Stimulated activated effector memory CD8-positive, alpha-beta T cell treated with anti-CD3 and anti-CD28 coated beads, Interleukin-12 subunit alpha, Interleukin-12 subunit beta, amount 100 ng/mL, for 72 hours (primary cell): ENCODE measurements around the gene PDAP1.
A peak's percentile ranks its signal among the peaks of the same experiment; 100 is the strongest.
"Not testable (repeated sequence)": the region's sequence is repeated elsewhere in the genome, so short reads cannot be mapped to it uniquely, and the experiment has no call there.

Experiments
- ATAC-seq: fragments of 150-1000 bp; cut with Tn5 transposase; 2 replicates; pipeline ENCODE4 v1.10.0; 2021
- DNase-seq, 2 donors: peaks; one replicate each; pipeline ENCODE4 v3.0.0; 2021 to 2022; ENCODE audit warnings: low spot score in 2 of 2
- H3K27ac Mint-ChIP-seq: one replicate; pipeline ENCODE4 v1.8.0; 2022; ENCODE audit warnings: mild to moderate bottlenecking, mixed read lengths
- H3K36me3 Mint-ChIP-seq: one replicate; pipeline ENCODE4 v1.8.0; 2022; ENCODE audit warnings: mild to moderate bottlenecking, mixed read lengths
- H3K4me1 Mint-ChIP-seq: one replicate; pipeline ENCODE4 v1.8.0; 2022; ENCODE audit warnings: mixed read lengths
- H3K4me3 Mint-ChIP-seq: one replicate; pipeline ENCODE4 v1.8.0; 2022; ENCODE audit warnings: mild to moderate bottlenecking, mixed read lengths
- H3K9me3 Mint-ChIP-seq: one replicate; pipeline ENCODE4 v1.8.0; 2022; ENCODE audit warnings: mixed read lengths

The PDAP1 gene

GRCh38 chr7:99380032-99380822 lies 28.2 kb downstream of the PDAP1 start:
- peaks cover 100% of the 10 kb centered on the region for H3K36me3 Mint-ChIP-seq
- DNase-seq: peak in 1 of 2 donors; percentile 79
- peaks cover 65% of the 10 kb centered on the region for H3K4me1 Mint-ChIP-seq
- H3K27ac Mint-ChIP-seq: peak overlapping the region; percentile 93
- H3K4me3 Mint-ChIP-seq: peak overlapping the region; percentile 80
- peak; percentile 47 for ATAC-seq
- H3K9me3 Mint-ChIP-seq: no peaks in the 10 kb centered on the region

GRCh38 chr7:99379693-99380031 lies 28.7 kb downstream of the PDAP1 start:
- peak overlapping the region; percentile 80 for H3K4me3 Mint-ChIP-seq
- peak overlapping the region; percentile 93 for H3K27ac Mint-ChIP-seq
- not testable (repeated sequence) for H3K9me3 Mint-ChIP-seq, ATAC-seq, DNase-seq
- peaks cover 95% of the 10 kb centered on the region for H3K36me3 Mint-ChIP-seq
- peaks cover 64% of the 10 kb centered on the region for H3K4me1 Mint-ChIP-seq

- Mint-ChIP-seq H3K9me3 (no peaks in the 10 kb centered on the region), H3K27ac (peak overlapping the region; percentile 93), H3K36me3 (peaks cover 89% of the 10 kb centered on the region), H3K4me1 (peaks cover 59% of the 10 kb centered on the region), H3K4me3 (peak overlapping the region; percentile 80)
- ATAC-seq (peak; percentile 29), DNase-seq (peak in 1 of 2 donors; percentile 71)
Measured at GRCh38 chr7:99379043-99379577, 29.3 kb downstream of the PDAP1 start.

GRCh38 chr7:99375070-99375807 lies 33.2 kb downstream of the PDAP1 start:
- Mint-ChIP-seq H3K4me1 (peaks cover 45% of the 10 kb centered on the region), H3K4me3 (peak overlapping the region; percentile 75), H3K27ac (peak overlapping the region; percentile 82), H3K9me3 (no peaks in the 10 kb centered on the region), H3K36me3 (peaks cover 61% of the 10 kb centered on the region)
- DNase-seq (peak; percentile 65 to 85), ATAC-seq (peak; percentile 70)

DNA sequence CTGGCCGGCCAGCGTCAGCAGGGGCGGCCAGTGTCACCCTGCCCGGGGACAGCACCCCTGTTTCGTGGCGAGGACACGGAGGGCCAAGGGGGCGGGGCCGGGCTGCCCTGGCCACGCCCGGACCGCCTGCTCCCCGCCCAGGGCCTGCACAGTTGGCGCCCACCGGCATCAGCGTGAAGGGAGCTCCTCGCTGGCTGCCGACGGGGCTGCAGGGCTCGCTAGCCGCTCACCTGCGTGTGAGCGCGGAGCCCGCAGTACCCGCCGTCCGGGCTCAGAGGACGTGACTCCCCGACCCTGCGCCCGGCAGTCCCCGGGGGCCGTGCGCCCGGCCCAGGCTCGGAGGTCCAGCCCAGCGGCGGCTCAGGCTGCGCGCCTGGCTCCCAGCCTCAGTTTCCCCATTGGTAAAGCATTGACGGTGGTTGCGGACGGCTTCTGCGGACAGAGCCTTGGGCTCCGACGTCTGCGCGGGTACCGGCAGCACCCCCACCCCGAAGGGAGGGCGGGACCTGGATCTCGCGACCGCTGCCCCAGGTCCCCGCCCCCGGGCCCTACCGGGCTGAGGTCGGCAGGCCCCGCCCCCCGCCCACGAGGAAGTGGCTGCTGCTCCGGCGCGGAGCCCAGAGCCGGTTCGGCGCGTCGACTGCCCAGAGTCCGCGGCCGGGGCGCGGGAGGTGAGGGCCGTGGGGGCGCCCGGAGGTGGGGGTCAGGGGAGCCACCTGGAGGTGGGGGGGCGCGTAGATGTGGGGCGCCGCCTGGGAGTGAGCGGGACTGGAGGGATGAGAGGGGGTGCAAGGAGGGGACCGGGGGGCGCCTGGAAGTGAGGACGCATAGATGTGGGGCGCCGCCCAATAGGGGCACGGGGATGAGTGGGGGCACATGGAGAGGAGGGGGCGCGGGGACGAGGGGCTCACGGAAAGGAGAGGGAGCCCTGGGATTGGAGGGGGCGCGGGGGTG lies 34.0 kb downstream of the PDAP1 start, which contains the start of gene ARPC1B:
ARPC1B (plus strand) TSS at position 620 of the 954 bp plus-strand sequence. CDS start 10,985 bp downstream, outside the sequence.
- Mint-ChIP-seq H3K27ac (peak within 1 kb of the TSS; percentile 82), H3K4me1 (peaks cover 44% of the 10 kb centered on the region), H3K4me3 (peak within 1 kb of the TSS; percentile 75), H3K9me3 (no peaks in the 10 kb centered on the region), H3K36me3 (peaks cover 53% of the 10 kb centered on the region)
- DNase-seq: peak; percentile 70 to 86
- ATAC-seq: peak; percentile 80

DNA sequence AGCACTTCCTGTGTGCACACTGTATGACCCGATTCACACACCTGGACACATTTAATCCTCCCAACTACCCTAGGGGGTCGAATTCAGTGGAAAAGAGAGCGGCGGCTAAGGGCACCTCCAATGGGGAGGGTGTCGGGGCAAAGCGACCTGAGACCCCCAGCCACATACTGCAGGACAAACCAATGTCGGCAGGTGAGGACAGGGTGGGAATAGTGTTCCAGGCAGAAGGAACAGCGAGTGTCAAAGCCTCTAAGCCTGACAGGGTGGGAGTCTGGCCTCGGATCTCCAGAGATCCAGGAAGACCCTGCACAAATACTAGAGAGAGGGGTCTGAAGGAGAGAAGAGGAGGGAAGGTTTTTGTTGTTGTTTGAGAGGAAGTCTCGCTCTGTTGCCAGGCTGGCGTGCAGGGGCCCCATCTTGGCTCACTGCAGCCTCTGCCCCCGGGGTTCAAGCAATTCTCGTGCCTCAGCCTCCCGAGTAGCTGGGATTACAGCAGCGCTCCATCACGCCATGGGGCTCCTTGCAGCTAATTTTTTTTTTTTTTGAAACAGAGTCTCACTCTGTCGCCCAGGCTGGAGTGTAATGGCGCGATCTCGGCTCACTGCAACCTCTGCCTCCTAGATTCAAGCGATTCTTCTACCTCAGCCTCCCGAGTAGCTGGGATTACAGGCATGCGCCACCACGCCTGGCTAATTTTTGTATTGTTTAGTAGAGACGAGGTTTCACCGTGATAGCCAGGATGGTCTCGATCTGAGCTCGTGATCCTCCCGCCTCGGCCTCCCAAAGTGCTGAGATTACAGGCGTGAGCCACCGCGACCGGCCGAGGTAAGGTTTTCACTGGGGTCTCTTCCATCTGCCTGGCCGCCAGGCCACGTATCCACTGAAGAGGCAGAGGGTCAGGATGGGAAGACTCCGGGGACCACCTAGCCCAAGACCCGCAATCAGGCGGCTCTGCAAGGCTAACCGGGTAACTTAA lies 35.0 kb downstream of the PDAP1 start:
- DNase-seq (no peak), ATAC-seq (no peak)
- Mint-ChIP-seq H3K4me3 (peak overlapping the region; percentile 75), H3K9me3 (no peaks in the 10 kb centered on the region), H3K27ac (peak overlapping the region; percentile 82), H3K36me3 (peaks cover 53% of the 10 kb centered on the region), H3K4me1 (peaks cover 41% of the 10 kb centered on the region)

- no peaks in the 10 kb centered on the region for H3K9me3 Mint-ChIP-seq
- ATAC-seq (no peak), DNase-seq (no peak)
- H3K4me1 Mint-ChIP-seq: peaks cover 36% of the 10 kb centered on the region
- peak overlapping the region; percentile 40 for H3K27ac Mint-ChIP-seq
- peaks cover 53% of the 10 kb centered on the region for H3K36me3 Mint-ChIP-seq
- H3K4me3 Mint-ChIP-seq: peak overlapping the region; percentile 75
Measured at GRCh38 chr7:99372275-99373090, 35.9 kb downstream of the PDAP1 start.

DNA sequence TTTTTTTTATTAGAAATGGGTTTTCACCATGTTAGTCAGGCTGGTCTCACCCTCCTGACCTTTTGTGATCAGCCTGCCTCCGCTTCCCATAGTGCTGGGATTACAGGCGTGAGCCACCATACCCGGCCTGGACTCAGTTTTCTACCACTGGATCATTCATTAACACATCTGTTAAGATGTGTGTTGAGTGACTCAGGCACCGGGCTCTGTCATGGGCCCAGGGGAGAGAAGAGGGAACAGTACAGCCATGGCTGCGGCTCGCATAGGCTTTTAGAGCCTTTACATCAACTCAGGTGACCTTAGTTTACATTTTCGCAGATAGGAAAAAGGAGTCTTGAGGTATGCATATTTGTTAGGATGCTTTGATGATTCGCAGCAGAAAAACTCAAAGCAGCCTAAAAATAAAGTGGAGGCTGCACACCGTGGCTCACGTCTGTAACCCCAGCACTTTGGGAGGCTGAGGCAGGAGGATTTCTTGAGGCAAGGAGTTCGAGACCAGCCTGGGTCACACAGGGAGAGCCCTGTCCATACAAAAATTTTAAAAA lies 36.9 kb downstream of the PDAP1 start:
- Mint-ChIP-seq H3K27ac (no peak overlapping the region), H3K4me3 (no peak overlapping the region), H3K4me1 (peaks cover 27% of the 10 kb centered on the region), H3K9me3 (no peaks in the 10 kb centered on the region), H3K36me3 (peaks cover 53% of the 10 kb centered on the region)
- ATAC-seq (no peak), DNase-seq (no peak)

DNA sequence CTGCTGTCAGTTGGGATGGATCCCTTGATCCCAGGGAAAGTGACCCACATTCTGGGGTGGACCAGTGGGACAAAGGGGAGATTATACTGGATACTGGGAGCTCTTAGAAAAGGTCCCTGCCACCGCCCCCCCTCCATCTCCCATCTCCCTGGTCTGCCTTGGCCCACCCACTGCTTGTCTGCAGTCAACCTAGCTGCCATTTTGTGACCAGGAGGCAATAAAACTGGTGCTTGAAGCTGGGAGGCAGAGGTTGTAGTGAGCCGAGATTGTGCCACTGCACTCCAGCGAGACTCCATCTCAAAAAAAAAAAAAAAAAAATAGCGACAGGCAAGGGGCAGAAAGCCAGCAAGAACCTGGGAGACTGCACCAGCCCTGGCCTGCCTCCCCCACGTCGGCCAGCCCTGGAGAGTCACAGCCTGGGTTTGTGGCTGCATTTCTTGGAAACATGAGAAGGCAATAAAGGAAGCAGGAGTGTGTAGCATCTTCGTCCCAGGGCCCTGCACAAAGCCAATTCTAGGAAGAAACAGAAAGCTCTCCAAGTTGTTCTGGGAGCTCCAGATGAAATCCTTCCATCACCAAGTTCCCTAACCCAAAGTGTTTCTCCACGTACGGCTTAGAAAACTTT lies 38.5 kb downstream of the PDAP1 start:
- H3K36me3 Mint-ChIP-seq: peaks cover 56% of the 10 kb centered on the region
- H3K4me1 Mint-ChIP-seq: peaks cover 23% of the 10 kb centered on the region
- peak overlapping the region; percentile 79 for H3K27ac Mint-ChIP-seq
- H3K4me3 Mint-ChIP-seq: no peak overlapping the region
- no peaks in the 10 kb centered on the region for H3K9me3 Mint-ChIP-seq
- no peak for ATAC-seq
- no peak for DNase-seq

GRCh38 chr7:99368750-99369389 lies 39.5 kb downstream of the PDAP1 start:
- peaks cover 65% of the 10 kb centered on the region for H3K36me3 Mint-ChIP-seq
- peak overlapping the region; percentile 79 for H3K27ac Mint-ChIP-seq
- no peaks in the 10 kb centered on the region for H3K9me3 Mint-ChIP-seq
- H3K4me3 Mint-ChIP-seq: no peak overlapping the region
- DNase-seq (no peak), ATAC-seq (no peak)
- H3K4me1 Mint-ChIP-seq: peaks cover 23% of the 10 kb centered on the region

- Mint-ChIP-seq H3K4me3 (no peak overlapping the region), H3K36me3 (peaks cover 78% of the 10 kb centered on the region), H3K27ac (peak overlapping the region; percentile 83), H3K4me1 (peaks cover 12% of the 10 kb centered on the region), H3K9me3 (no peaks in the 10 kb centered on the region)
- ATAC-seq (no peak), DNase-seq (no peak)
Measured at GRCh38 chr7:99366646-99367045, 41.8 kb downstream of the PDAP1 start.
